Neuronal stem cell (in vitro differentiated cells): Measurements from ENCODE around the gene LRRN4.

Source experiments
- DNase-seq: peaks from one replicate; pipeline ENCODE4 v3.0.0-alpha.2; 2013; ENCODE audit warnings: low spot score
- H2AFZ ChIP-seq: one replicate; pipeline ENCODE4 v1.6.1; 2013; ENCODE audit warnings: mild to moderate bottlenecking, low read length, inconsistent platforms
- H2AK5ac ChIP-seq: 2 replicates; pipeline ENCODE4 v1.6.1; 2013; ENCODE audit warnings: low read depth, mild to moderate bottlenecking, inconsistent platforms, low read length, moderate library complexity, mixed read lengths
- H2BK120ac ChIP-seq: 2 replicates; pipeline ENCODE4 v1.6.1; 2013; ENCODE audit warnings: low read depth, mild to moderate bottlenecking, inconsistent platforms, low read length, moderate library complexity, mixed read lengths
- H2BK12ac ChIP-seq: one replicate; pipeline ENCODE4 v1.6.1; 2013; ENCODE audit warnings: low read length, inconsistent platforms
- H2BK15ac ChIP-seq: 2 replicates; pipeline ENCODE4 v1.6.1; 2013; ENCODE audit warnings: mild to moderate bottlenecking, low read length, inconsistent platforms, mixed read lengths
- H2BK5ac ChIP-seq: one replicate; pipeline ENCODE4 v1.6.1; 2013; ENCODE audit warnings: inconsistent platforms, mild to moderate bottlenecking, low read length, moderate library complexity
- H3K14ac ChIP-seq: one replicate; pipeline ENCODE4 v1.6.1; 2013; ENCODE audit warnings: low read length, inconsistent platforms
- H3K18ac ChIP-seq: 2 replicates; pipeline ENCODE4 v1.6.1; 2013; ENCODE audit warnings: low read length, inconsistent platforms
- H3K23ac ChIP-seq: 2 replicates; pipeline ENCODE4 v1.6.1; 2013; ENCODE audit warnings: low read depth, mild to moderate bottlenecking, mixed read lengths, low read length, inconsistent platforms; ENCODE audit not compliant: poor library complexity
- H3K27ac ChIP-seq: replicated peaks from 3 replicates; pipeline ENCODE4 v1.5.1; 2013; ENCODE audit warnings: low read length, inconsistent platforms
- H3K27me3 ChIP-seq, 3 experiments: 2 replicates each; pipeline ENCODE4 v1.6.1; 2013; ENCODE audit warnings: low read length in 3 of 3, mild to moderate bottlenecking in 2 of 3, inconsistent platforms in 1 of 3, low read depth in 1 of 3, mixed read lengths in 1 of 3, moderate library complexity in 1 of 3; ENCODE audit not compliant: control insufficient read depth in 3 of 3, insufficient read depth in 3 of 3
- H3K36me3 ChIP-seq, 2 donors: replicated peaks in 1 of 2; 2 replicates each; pipeline ENCODE4 v1.6.1; 2013; ENCODE audit warnings: low read length in 2 of 2; ENCODE audit not compliant: control insufficient read depth in 2 of 2, insufficient read depth in 2 of 2
- H3K4ac ChIP-seq: 2 replicates; pipeline ENCODE4 v1.6.1; 2013; ENCODE audit warnings: inconsistent platforms, mild to moderate bottlenecking, low read length, moderate library complexity
- H3K4me1 ChIP-seq, 2 donors: 1 replicate in 1 of 2; 2 replicates in 1 of 2; pipeline ENCODE4 v1.6.1; 2013; ENCODE audit warnings: low read length in 2 of 2, low read depth in 1 of 2; ENCODE audit not compliant: control insufficient read depth in 2 of 2, insufficient read depth in 1 of 2
- H3K4me2 ChIP-seq: one replicate; pipeline ENCODE4 v1.6.1; 2013; ENCODE audit warnings: mild to moderate bottlenecking, low read length, inconsistent platforms; ENCODE audit not compliant: insufficient read depth, poor library complexity, severe bottlenecking
- H3K4me3 ChIP-seq, 2 donors: 2 replicates each; pipeline ENCODE4 v1.5.1; 2013; ENCODE audit warnings: low read length in 2 of 2, mild to moderate bottlenecking in 2 of 2, inconsistent platforms in 1 of 2, moderate library complexity in 1 of 2
- H3K79me1 ChIP-seq: one replicate; pipeline ENCODE4 v1.6.1; 2013; ENCODE audit warnings: low read depth, mild to moderate bottlenecking, inconsistent platforms, low read length, moderate library complexity
- H3K9ac ChIP-seq: one replicate; pipeline ENCODE4 v1.6.1; 2013; ENCODE audit warnings: mild to moderate bottlenecking, low read depth, low read length, inconsistent platforms; ENCODE audit not compliant: poor library complexity
- H3K9me3 ChIP-seq, 2 donors: replicated peaks in 1 of 2; 2 replicates each; pipeline versions ENCODE3 to v1.6.1; 2013; ENCODE audit warnings: low read length in 2 of 2, mild to moderate bottlenecking in 2 of 2, inconsistent platforms in 1 of 2, low read depth in 1 of 2, mixed read lengths in 1 of 2, moderate library complexity in 1 of 2; ENCODE audit not compliant: control insufficient read depth in 2 of 2, insufficient read depth in 1 of 2
- H4K8ac ChIP-seq: one replicate; pipeline ENCODE4 v1.6.1; 2013; ENCODE audit warnings: low read depth, mild to moderate bottlenecking, inconsistent platforms, low read length, moderate library complexity
- H4K91ac ChIP-seq: one replicate; pipeline ENCODE4 v1.6.1; 2013; ENCODE audit warnings: low read length, low read depth, mild to moderate bottlenecking, inconsistent platforms; ENCODE audit not compliant: poor library complexity
- WGBS, 2 donors: extraction: QIAGEN DNeasy Blood & Tissue Kit; methylation state at CpG; one replicate each; pipeline ENCODE4 v1.1.7; 2013; ENCODE audit warnings: missing lambda C conversion rate in 2 of 2, mixed read lengths in 1 of 2; ENCODE audit not compliant: insufficient read length in 2 of 2, insufficient replicate concordance in 1 of 2; ENCODE audit errors: extremely low coverage in 2 of 2; 5-methylcytosine and 5-hydroxymethylcytosine counted together

LRRN4 gene

GRCh38 chr20:6053064-6053775 lies 640 bp downstream of the LRRN4 start:
- no peak overlapping the region for H3K27ac ChIP-seq
- no peak overlapping the region for H2BK15ac ChIP-seq
- H2AK5ac ChIP-seq, result no peak overlapping the region
- no peak overlapping the region for H3K18ac ChIP-seq
- no peaks in the 10 kb centered on the region for H3K79me1 ChIP-seq
- no peak overlapping the region for H3K14ac ChIP-seq
- no peaks in the 10 kb centered on the region for H3K9me3 ChIP-seq
- H3K4me3 ChIP-seq, result no peak overlapping the region
- H3K27me3 ChIP-seq, result peaks cover 13 to 79% (median 42%) of the 10 kb centered on the region in 3 experiments
- no peak overlapping the region for H2BK120ac ChIP-seq
- no peaks in the 10 kb centered on the region for H3K36me3 ChIP-seq
- no peak for DNase-seq
- no peak overlapping the region for H2BK5ac ChIP-seq
- H2AFZ ChIP-seq, result peak overlapping the region; percentile 94
- H3K4me1 ChIP-seq, result peaks cover 4 to 6% of the 10 kb centered on the region in 2 donors
- no CpG with 5 or more reads among the region's 8 CpGs for WGBS, 2 donors
- H4K91ac ChIP-seq, result no peak overlapping the region
- no peak overlapping the region for H4K8ac ChIP-seq
- H3K4ac ChIP-seq, result no peak overlapping the region
- H3K4me2 ChIP-seq, result no peak overlapping the region
- H3K23ac ChIP-seq, result no peak overlapping the region
- no peak overlapping the region for H2BK12ac ChIP-seq
- no peak overlapping the region for H3K9ac ChIP-seq

- Histone ChIP-seq H2BK5ac (no peak overlapping the region), H3K27me3 (peaks cover 13 to 66% (median 42%) of the 10 kb centered on the region in 3 experiments), H3K18ac (no peak overlapping the region), H3K4me2 (peak overlapping the region; percentile 74), H2BK12ac (no peak overlapping the region), H3K9me3 (no peaks in the 10 kb centered on the region), H2AFZ (peak overlapping the region; percentile 94), H3K4me1 (peaks cover 4 to 6% of the 10 kb centered on the region in 2 donors), H3K79me1 (no peaks in the 10 kb centered on the region), H3K36me3 (no peaks in the 10 kb centered on the region), H2AK5ac (no peak overlapping the region), H4K8ac (no peak overlapping the region), H3K4ac (no peak overlapping the region), H3K9ac (no peak overlapping the region), H3K14ac (no peak overlapping the region), H3K27ac (no peak overlapping the region), H2BK120ac (no peak overlapping the region), H3K23ac (no peak overlapping the region), H3K4me3 (peak overlapping the region in 1 of 2 donors; percentile 76), H4K91ac (no peak overlapping the region), H2BK15ac (no peak overlapping the region)
- no CpG with 5 or more reads among the region's 5 CpGs for WGBS, 2 donors
- DNase-seq, result no peak
These were observed 2.4 kb downstream of the LRRN4 start for GRCh38 chr20:6051505-6051904.

GRCh38 chr20:6048391-6048790 lies 5.5 kb downstream of the LRRN4 start:
- WGBS, 2 donors, result no CpG with 5 or more reads among the region's 3 CpGs

GRCh38 chr20:6046432-6046831 lies 7.4 kb downstream of the LRRN4 start:
- Histone ChIP-seq H2BK15ac (no peak overlapping the region), H3K9me3 (no peaks in the 10 kb centered on the region), H3K36me3 (peaks cover 6 to 9% of the 10 kb centered on the region in 2 donors), H3K4me2 (no peak overlapping the region), H3K14ac (no peak overlapping the region), H4K8ac (no peak overlapping the region), H3K18ac (no peak overlapping the region), H3K79me1 (peaks cover under 1% of the 10 kb centered on the region), H2AK5ac (no peak overlapping the region), H3K27ac (no peak overlapping the region), H2BK12ac (no peak overlapping the region), H2BK5ac (no peak overlapping the region), H2BK120ac (no peak overlapping the region), H3K4ac (no peak overlapping the region), H4K91ac (no peak overlapping the region), H2AFZ (no peak overlapping the region), H3K27me3 (peaks cover under 1 to 24% (median 15%) of the 10 kb centered on the region in 3 experiments), H3K23ac (no peak overlapping the region), H3K9ac (no peak overlapping the region), H3K4me1 (no peaks in the 10 kb centered on the region), H3K4me3 (no peak overlapping the region)
- no CpG with 5 or more reads among the region's 1 CpG for WGBS, 2 donors
- no peak for DNase-seq

More at GRCh38 chr20:6048391-6048790, 5.5 kb downstream of the LRRN4 start:
- Histone ChIP-seq H3K9me3 (no peaks in the 10 kb centered on the region), H2AK5ac (no peak overlapping the region), H4K8ac (no peak overlapping the region), H3K18ac (no peak overlapping the region), H3K23ac (no peak overlapping the region), H3K4me2 (no peak overlapping the region), H3K36me3 (no peaks in the 10 kb centered on the region), H3K4ac (no peak overlapping the region), H3K27me3 (peaks cover 13 to 44% (median 34%) of the 10 kb centered on the region in 3 experiments), H3K79me1 (no peaks in the 10 kb centered on the region), H2BK12ac (no peak overlapping the region), H3K9ac (no peak overlapping the region), H4K91ac (no peak overlapping the region), H3K4me1 (peaks cover 2 to 4% of the 10 kb centered on the region in 2 donors), H3K4me3 (no peak overlapping the region), H2BK15ac (no peak overlapping the region), H3K14ac (no peak overlapping the region), H2AFZ (no peak overlapping the region), H2BK5ac (no peak overlapping the region), H2BK120ac (no peak overlapping the region), H3K27ac (no peak overlapping the region)
- DNase-seq, result no peak
